Astrocyte (in vitro differentiated cells and primary cell): ENCODE results near the gene IFI27L1. TPM values are rescaled to one million over a fixed set of nuclear protein-coding genes. Genes with fewer than 3 reads are reported as not detected.

Experiments
- DNase-seq: peaks from one replicate; pipeline ENCODE4 v3.0.0-alpha.2; 2010; ENCODE audit warnings: low read depth
- FAIRE-seq: peaks from 2 replicates; lab custom pipeline; 2011; peaks lifted over from hg19 to GRCh38; lab: Jason Lieb, UNC
- H2AFZ ChIP-seq: 2 replicates; pipeline ENCODE4 v1.6.0; 2012; ENCODE audit warnings: low read depth, low read length, inconsistent platforms
- H3K27ac ChIP-seq: 2 replicates; pipeline ENCODE4 v1.5.1; 2011; ENCODE audit warnings: low read depth, low read length, inconsistent platforms
- H3K27me3 ChIP-seq: 2 replicates; pipeline ENCODE4 v1.6.0; 2011; ENCODE audit warnings: low read length, inconsistent platforms; ENCODE audit not compliant: insufficient read depth
- H3K36me3 ChIP-seq: 2 replicates; pipeline ENCODE4 v1.5.1; 2011; ENCODE audit warnings: low read length, inconsistent platforms; ENCODE audit not compliant: insufficient read depth
- H3K4me1 ChIP-seq: 2 replicates; pipeline ENCODE4 v1.5.1; 2011; ENCODE audit warnings: low read length, inconsistent platforms; ENCODE audit not compliant: insufficient read depth
- H3K4me2 ChIP-seq: 2 replicates; pipeline ENCODE4 v1.6.0; 2012; ENCODE audit warnings: low read length, inconsistent platforms
- H3K4me3 ChIP-seq: 2 replicates; pipeline ENCODE4 v1.5.1; 2011; ENCODE audit warnings: low read depth, mild to moderate bottlenecking, low read length, inconsistent platforms; ENCODE audit not compliant: insufficient read depth
- H3K79me2 ChIP-seq: 2 replicates; pipeline ENCODE4 v1.6.0; 2012; ENCODE audit warnings: mild to moderate bottlenecking, low read length, inconsistent platforms; ENCODE audit not compliant: insufficient read depth
- H3K9ac ChIP-seq: 2 replicates; pipeline ENCODE4 v1.6.0; 2012; ENCODE audit warnings: mild to moderate bottlenecking, low read length, inconsistent platforms
- H3K9me3 ChIP-seq: 2 replicates; pipeline ENCODE4 v1.5.1; 2012; ENCODE audit warnings: low read depth, mild to moderate bottlenecking, low read length, inconsistent platforms; ENCODE audit not compliant: insufficient read depth
- H4K20me1 ChIP-seq: 2 replicates; pipeline ENCODE4 v1.6.0; 2012; ENCODE audit warnings: low read length, inconsistent platforms; ENCODE audit not compliant: insufficient read depth
- H3K27ac Mint-ChIP-seq: one replicate; pipeline ENCODE4 v1.8.0; 2021; ENCODE audit warnings: mild to moderate bottlenecking, mixed read lengths; ENCODE audit not compliant: unreplicated experiment
- H3K27me3 Mint-ChIP-seq: one replicate; pipeline ENCODE4 v1.8.0; 2021; ENCODE audit warnings: low read depth, mixed read lengths; ENCODE audit not compliant: unreplicated experiment
- H3K36me3 Mint-ChIP-seq: one replicate; pipeline ENCODE4 v1.8.0; 2021; ENCODE audit warnings: low read depth, mixed read lengths; ENCODE audit not compliant: unreplicated experiment
- H3K4me1 Mint-ChIP-seq: one replicate; pipeline ENCODE4 v1.8.0; 2021; ENCODE audit warnings: low read depth, mixed read lengths; ENCODE audit not compliant: unreplicated experiment
- H3K4me3 Mint-ChIP-seq: one replicate; pipeline ENCODE4 v1.8.0; 2021; ENCODE audit warnings: mild to moderate bottlenecking, moderate library complexity, mixed read lengths; ENCODE audit not compliant: unreplicated experiment
- H3K9me3 Mint-ChIP-seq: one replicate; pipeline ENCODE4 v1.8.0; 2021; ENCODE audit warnings: mild to moderate bottlenecking, mixed read lengths; ENCODE audit not compliant: unreplicated experiment
- EZH2 ChIP-seq: IDR thresholded peaks from 2 replicates; pipeline ENCODE4 v1.6.1; 2012; ENCODE audit warnings: mild to moderate bottlenecking, low read length, inconsistent platforms; ENCODE audit not compliant: insufficient read depth
- total RNA-seq: library from RNA; stranded (reverse); gene quantifications from 2 replicates; pipeline ENCODE4 v1.2.1, GENCODE V29; 2021
- TF ChIP-seq, protein P1 (sequence below): IDR thresholded peaks from 2 replicates; pipeline ENCODE4 v1.5.1; 2011; ENCODE audit warnings: low read depth, mild to moderate bottlenecking, inconsistent platforms, low read length, moderate library complexity; ENCODE audit not compliant: insufficient read depth

The IFI27L1 gene
- total RNA-seq, 1 donor from 2014 or later, result 28.4 TPM

DNA sequence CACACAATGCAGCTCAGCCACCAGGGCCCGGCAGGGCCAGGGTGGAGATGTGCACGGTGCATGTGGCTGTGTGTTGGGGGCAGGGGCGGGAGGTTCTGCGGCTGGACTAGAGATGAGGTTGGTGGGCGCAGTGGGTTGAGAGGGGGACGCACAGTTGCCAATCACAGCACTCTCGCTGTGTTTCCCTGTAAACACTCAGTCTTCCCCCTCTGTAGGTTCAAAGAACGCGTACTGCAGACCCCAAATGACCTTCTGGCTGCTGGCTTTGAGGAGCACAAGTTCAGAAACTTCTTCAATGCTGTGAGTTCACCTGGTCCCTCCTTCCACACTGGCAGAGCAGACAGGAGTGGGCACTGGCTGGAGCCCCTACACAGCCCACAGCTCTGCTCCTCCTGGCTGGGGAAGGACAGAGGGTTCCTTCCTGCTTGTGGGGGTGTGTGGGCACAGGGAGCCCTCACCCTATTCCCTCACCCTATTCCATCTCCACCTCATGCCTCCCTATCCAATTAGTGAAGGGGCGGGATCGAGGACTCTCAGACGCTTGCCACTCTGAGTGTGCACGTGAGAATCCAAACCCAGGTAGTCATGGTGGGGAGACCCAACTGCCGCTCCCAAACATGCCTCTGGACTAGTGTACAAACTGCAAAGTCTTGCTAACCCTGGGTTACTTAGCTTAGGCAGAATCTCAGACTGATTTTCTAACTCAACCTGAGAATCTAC is 37.2 kb upstream of the IFI27L1 start:
- H3K27ac Mint-ChIP-seq, result no peak overlapping the region

DNA sequence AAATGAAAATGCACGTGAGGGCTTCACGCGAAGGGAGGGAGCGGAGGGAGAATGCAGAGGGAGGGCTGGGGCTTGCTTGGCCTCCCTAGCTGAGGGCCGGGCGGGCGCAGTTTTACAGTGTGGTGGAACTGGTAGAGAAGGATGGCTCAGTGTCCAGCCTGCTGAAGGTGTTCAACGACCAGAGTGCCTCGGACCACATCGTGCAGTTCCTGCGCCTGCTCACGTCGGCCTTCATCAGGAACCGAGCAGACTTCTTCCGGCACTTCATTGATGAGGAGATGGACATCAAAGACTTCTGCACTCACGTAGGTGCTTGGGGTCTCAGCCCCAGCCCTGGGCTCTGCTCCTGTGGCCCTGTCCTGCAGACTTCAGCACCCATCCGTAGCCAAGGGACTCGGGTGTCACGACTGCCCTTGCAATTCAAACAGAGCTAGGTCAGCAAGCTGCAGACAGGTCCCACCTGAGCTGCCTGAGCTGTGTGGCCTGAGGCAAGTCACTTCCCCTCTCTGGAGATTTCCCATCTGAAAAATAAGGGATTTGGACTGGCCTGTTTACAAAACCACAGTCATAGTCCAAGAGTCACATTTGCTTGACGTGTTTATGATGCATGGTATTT is 36.5 kb upstream of the IFI27L1 start:
- no peaks in the 10 kb centered on the region for H3K9me3 Mint-ChIP-seq
- TF ChIP-seq, protein P1, sequence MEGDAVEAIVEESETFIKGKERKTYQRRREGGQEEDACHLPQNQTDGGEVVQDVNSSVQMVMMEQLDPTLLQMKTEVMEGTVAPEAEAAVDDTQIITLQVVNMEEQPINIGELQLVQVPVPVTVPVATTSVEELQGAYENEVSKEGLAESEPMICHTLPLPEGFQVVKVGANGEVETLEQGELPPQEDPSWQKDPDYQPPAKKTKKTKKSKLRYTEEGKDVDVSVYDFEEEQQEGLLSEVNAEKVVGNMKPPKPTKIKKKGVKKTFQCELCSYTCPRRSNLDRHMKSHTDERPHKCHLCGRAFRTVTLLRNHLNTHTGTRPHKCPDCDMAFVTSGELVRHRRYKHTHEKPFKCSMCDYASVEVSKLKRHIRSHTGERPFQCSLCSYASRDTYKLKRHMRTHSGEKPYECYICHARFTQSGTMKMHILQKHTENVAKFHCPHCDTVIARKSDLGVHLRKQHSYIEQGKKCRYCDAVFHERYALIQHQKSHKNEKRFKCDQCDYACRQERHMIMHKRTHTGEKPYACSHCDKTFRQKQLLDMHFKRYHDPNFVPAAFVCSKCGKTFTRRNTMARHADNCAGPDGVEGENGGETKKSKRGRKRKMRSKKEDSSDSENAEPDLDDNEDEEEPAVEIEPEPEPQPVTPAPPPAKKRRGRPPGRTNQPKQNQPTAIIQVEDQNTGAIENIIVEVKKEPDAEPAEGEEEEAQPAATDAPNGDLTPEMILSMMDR, result no peak
- no peak for TF ChIP-seq EZH2
- H3K27ac Mint-ChIP-seq, result no peak overlapping the region
- H3K9ac ChIP-seq, result no peak overlapping the region
- no peak overlapping the region for H2AFZ ChIP-seq
- H4K20me1 ChIP-seq, result peaks cover 26% of the 10 kb centered on the region
- peaks cover 15% of the 10 kb centered on the region for H3K36me3 Mint-ChIP-seq
- FAIRE-seq, result no peak
- H3K27ac ChIP-seq, result no peak overlapping the region
- H3K9me3 ChIP-seq, result no peaks in the 10 kb centered on the region
- peaks cover 5% of the 10 kb centered on the region for H3K4me1 Mint-ChIP-seq
- peaks cover 5% of the 10 kb centered on the region for H3K27me3 Mint-ChIP-seq
- H3K36me3 ChIP-seq, result peaks cover 30% of the 10 kb centered on the region
- peaks cover 5% of the 10 kb centered on the region for H3K4me1 ChIP-seq
- H3K27me3 ChIP-seq, result no peaks in the 10 kb centered on the region
- DNase-seq, result no peak
- H3K79me2 ChIP-seq, result no peaks in the 10 kb centered on the region
- no peak overlapping the region for H3K4me3 ChIP-seq
- H3K4me2 ChIP-seq, result no peak overlapping the region
- H3K4me3 Mint-ChIP-seq, result no peak overlapping the region

More for the DNA sequence above, 37.2 kb upstream of the IFI27L1 start:
- peaks cover 5% of the 10 kb centered on the region for H3K4me1 ChIP-seq
- H3K9me3 Mint-ChIP-seq, result no peaks in the 10 kb centered on the region
- no peaks in the 10 kb centered on the region for H3K9me3 ChIP-seq
- H3K4me1 Mint-ChIP-seq, result peaks cover 5% of the 10 kb centered on the region
- H3K36me3 Mint-ChIP-seq, result peaks cover 15% of the 10 kb centered on the region
- peaks cover 24% of the 10 kb centered on the region for H3K36me3 ChIP-seq
- TF ChIP-seq EZH2, result no peak
- TF ChIP-seq, protein P1, result no peak
- peaks cover 7% of the 10 kb centered on the region for H3K27me3 Mint-ChIP-seq
- H3K27me3 ChIP-seq, result no peaks in the 10 kb centered on the region
- no peak for FAIRE-seq
- H3K4me3 ChIP-seq, result no peak overlapping the region
- H4K20me1 ChIP-seq, result peaks cover 21% of the 10 kb centered on the region
- no peak overlapping the region for H3K9ac ChIP-seq
- H2AFZ ChIP-seq, result no peak overlapping the region
- no peak for DNase-seq
- no peak overlapping the region for H3K4me3 Mint-ChIP-seq
- no peak overlapping the region for H3K4me2 ChIP-seq
- H3K27ac ChIP-seq, result no peak overlapping the region
- no peaks in the 10 kb centered on the region for H3K79me2 ChIP-seq

DNA sequence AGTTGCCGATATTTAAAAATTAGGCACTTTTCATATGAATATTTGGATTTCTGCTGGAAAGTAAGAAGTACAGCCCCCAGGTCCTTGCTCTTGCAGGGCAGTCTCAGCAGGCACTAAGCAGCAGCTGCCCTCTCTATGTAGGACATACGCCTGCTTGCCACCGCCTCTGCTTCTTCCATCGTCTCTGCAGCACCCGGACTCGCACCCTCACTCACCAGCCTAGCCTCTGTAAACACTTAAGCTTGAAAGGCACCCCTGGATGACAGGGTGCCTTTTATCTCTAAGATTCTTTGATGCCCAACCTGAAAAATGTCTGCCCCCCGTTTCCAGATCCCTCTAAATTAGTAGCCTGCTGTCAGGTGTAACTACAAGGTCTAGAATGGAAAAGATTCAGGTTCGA is 36.0 kb upstream of the IFI27L1 start:
- H3K36me3 ChIP-seq, result peaks cover 34% of the 10 kb centered on the region
- H3K9me3 Mint-ChIP-seq, result no peaks in the 10 kb centered on the region
- no peak overlapping the region for H2AFZ ChIP-seq
- H4K20me1 ChIP-seq, result peaks cover 29% of the 10 kb centered on the region
- DNase-seq (no peak), FAIRE-seq (no peak)
- H3K9ac ChIP-seq, result no peak overlapping the region
- H3K9me3 ChIP-seq, result no peaks in the 10 kb centered on the region
- H3K4me1 ChIP-seq, result peaks cover 5% of the 10 kb centered on the region
- TF ChIP-seq EZH2, result no peak
- TF ChIP-seq, protein P1, result no peak
- H3K27me3 Mint-ChIP-seq, result peaks cover 4% of the 10 kb centered on the region
- H3K27me3 ChIP-seq, result no peaks in the 10 kb centered on the region
- no peak overlapping the region for H3K4me3 ChIP-seq
- H3K27ac ChIP-seq, result no peak overlapping the region
- no peaks in the 10 kb centered on the region for H3K79me2 ChIP-seq
- no peak overlapping the region for H3K4me3 Mint-ChIP-seq
- H3K4me1 Mint-ChIP-seq, result peaks cover 5% of the 10 kb centered on the region
- no peak overlapping the region for H3K27ac Mint-ChIP-seq
- no peak overlapping the region for H3K4me2 ChIP-seq
- H3K36me3 Mint-ChIP-seq, result peaks cover 19% of the 10 kb centered on the region
